ENCODE results near the gene ACKR2.

The ACKR2 gene

GRCh38 chr3:42908675-42909074, 99.4 kb downstream of the ACKR2 start:
- intact Hi-C loops (cut with DNase I): no loop called here
- DNase-seq: no peak

GRCh38 chr3:42911551-42911950, 102.3 kb downstream of the ACKR2 start:
- no peak for DNase-seq
- intact Hi-C loops (cut with DNase I): no loop called here

DNA sequence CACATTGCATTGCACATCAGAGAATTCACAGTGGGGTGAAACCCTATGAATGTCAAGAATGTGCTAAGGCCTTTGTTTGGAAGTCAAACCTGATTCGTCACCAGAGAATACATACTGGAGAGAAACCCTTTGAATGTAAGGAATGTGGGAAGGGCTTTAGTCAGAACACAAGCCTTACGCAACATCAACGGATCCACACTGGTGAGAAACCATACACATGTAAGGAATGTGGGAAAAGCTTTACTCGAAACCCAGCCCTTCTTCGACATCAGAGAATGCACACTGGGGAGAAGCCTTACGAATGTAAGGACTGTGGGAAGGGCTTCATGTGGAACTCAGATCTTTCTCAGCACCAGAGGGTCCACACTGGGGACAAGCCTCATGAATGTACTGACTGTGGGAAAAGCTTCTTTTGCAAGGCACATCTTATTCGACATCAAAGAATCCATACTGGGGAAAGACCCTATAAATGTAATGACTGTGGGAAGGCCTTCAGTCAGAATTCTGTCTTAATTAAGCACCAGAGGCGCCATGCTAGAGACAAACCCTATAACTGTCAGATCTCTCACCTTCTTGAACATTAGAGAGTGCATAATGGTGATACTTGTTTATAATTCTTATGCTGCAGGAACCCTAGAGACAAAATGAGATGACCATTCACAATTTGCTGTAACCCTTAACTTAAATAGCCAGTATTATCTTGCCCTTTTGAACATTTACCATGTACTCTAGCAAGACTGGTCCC, 105.7 kb downstream of the ACKR2 start:
- intact Hi-C loops (cut with DNase I): no loop called here

More for the DNA sequence above, 105.7 kb downstream of the ACKR2 start:
- no peak for DNase-seq
